WTC11 (cell line): Measurements from ENCODE around the gene FAM107B. TPM values are rescaled to one million over a fixed set of nuclear protein-coding genes. Genes with fewer than 3 reads are reported as not detected.

Source experiments
- ATAC-seq: fragments of 200-7000 bp; cut with Tn5 transposase; 2 replicates; pipeline ENCODE4 v1.10.0; 2021; ENCODE audit warnings: mild to moderate bottlenecking, moderate library complexity
- CTCF ChIA-PET: fragments of 300-600 bp; sonication (Branson Sonifier 250); formaldehyde crosslinking; loops from one replicate; lab custom pipeline; 2021; ENCODE audit warnings: antibody characterized with exemption; lab: Charles Lee
- POLR2A ChIA-PET: fragments of 350-600 bp; sonication (Branson Sonifier 250); formaldehyde crosslinking; loops from one replicate; lab custom pipeline; 2021; ENCODE audit warnings: antibody characterized with exemption; lab: Charles Lee
- DNase-seq: peaks from one replicate; pipeline ENCODE4 v3.0.0; 2021; ENCODE audit warnings: low spot score
- H3K27ac Mint-ChIP-seq: 2 replicates; pipeline ENCODE4 v1.8.0; 2021; ENCODE audit warnings: mixed read lengths
- H3K27me3 Mint-ChIP-seq: 2 replicates; pipeline ENCODE4 v1.8.0; 2021; ENCODE audit warnings: low read depth, mild to moderate bottlenecking, moderate library complexity, mixed read lengths
- H3K36me3 Mint-ChIP-seq: 2 replicates; pipeline ENCODE4 v1.8.0; 2021; ENCODE audit warnings: mixed read lengths
- H3K4me1 Mint-ChIP-seq: 2 replicates; pipeline ENCODE4 v1.8.0; 2022; ENCODE audit warnings: mixed read lengths
- H3K4me3 Mint-ChIP-seq: 2 replicates; pipeline ENCODE4 v1.8.0; 2021; ENCODE audit warnings: mild to moderate bottlenecking, moderate library complexity, mixed read lengths
- H3K9me3 Mint-ChIP-seq: 2 replicates; pipeline ENCODE4 v1.8.0; 2021; ENCODE audit warnings: mixed read lengths
- ETV6 ChIP-seq: sonication (generic); formaldehyde crosslinking; IDR thresholded peaks from 2 replicates; pipeline ENCODE4 v1.8.1; 2022; ENCODE audit warnings: mild to moderate bottlenecking, missing genetic modification reagents
- FOXJ3 ChIP-seq: sonication (generic); formaldehyde crosslinking; IDR thresholded peaks from 2 replicates; pipeline ENCODE4 v1.9.0; 2021; ENCODE audit warnings: missing genetic modification reagents, mild to moderate bottlenecking, borderline replicate concordance
- FOXK1 ChIP-seq: sonication (generic); formaldehyde crosslinking; IDR thresholded peaks from 2 replicates; pipeline ENCODE4 v1.8.0; 2022; ENCODE audit warnings: mild to moderate bottlenecking, moderate library complexity, missing genetic modification reagents
- GABPB1 ChIP-seq: sonication (generic); formaldehyde crosslinking; IDR thresholded peaks from 2 replicates; pipeline ENCODE4 v1.8.1; 2023; ENCODE audit warnings: mild to moderate bottlenecking, missing genetic modification reagents
- GRHL2 ChIP-seq: fragments of 250-450 bp; sonication (Bioruptor Pico); IDR thresholded peaks from 2 replicates; pipeline ENCODE4 v1.8.0; 2022; ENCODE audit warnings: mild to moderate bottlenecking, moderate library complexity; ENCODE audit not compliant: insufficient replicate concordance, severe bottlenecking
- JUN ChIP-seq: sonication (generic); formaldehyde crosslinking; IDR thresholded peaks from 2 replicates; pipeline ENCODE4 v1.8.0; 2023; ENCODE audit warnings: mild to moderate bottlenecking, missing genetic modification reagents
- KAT7 ChIP-seq: sonication (generic); formaldehyde crosslinking; IDR thresholded peaks from 2 replicates; pipeline ENCODE4 v1.8.1; 2023; ENCODE audit warnings: missing genetic modification reagents, mild to moderate bottlenecking, borderline replicate concordance
- MXD4 ChIP-seq: fragments of 250-450 bp; sonication (Bioruptor Pico); IDR thresholded peaks from 2 replicates; pipeline ENCODE4 v1.8.0; 2021; ENCODE audit warnings: mild to moderate bottlenecking, moderate library complexity, borderline replicate concordance
- PRRX2 ChIP-seq: fragments of 250-450 bp; sonication (Bioruptor Pico); IDR thresholded peaks from 2 replicates; pipeline ENCODE4 v1.8.0; 2021; ENCODE audit warnings: mild to moderate bottlenecking
- SMAD4 ChIP-seq: sonication (generic); formaldehyde crosslinking; IDR thresholded peaks from 2 replicates; pipeline ENCODE4 v1.8.0; 2022; ENCODE audit warnings: mild to moderate bottlenecking, missing genetic modification reagents
- SOX15 ChIP-seq: fragments of 250-450 bp; sonication (Bioruptor Pico); IDR thresholded peaks from 2 replicates; pipeline ENCODE4 v1.9.0; 2021; ENCODE audit warnings: mild to moderate bottlenecking
- TEAD1 ChIP-seq: sonication (generic); formaldehyde crosslinking; IDR thresholded peaks from 2 replicates; pipeline ENCODE4 v1.8.0; 2022; ENCODE audit warnings: mild to moderate bottlenecking, missing genetic modification reagents
- ZNF232 ChIP-seq: sonication (generic); formaldehyde crosslinking; IDR thresholded peaks from 2 replicates; pipeline ENCODE4 v1.8.0; 2022; ENCODE audit warnings: mild to moderate bottlenecking, missing genetic modification reagents
- ZNF263 ChIP-seq: sonication (generic); formaldehyde crosslinking; IDR thresholded peaks from 2 replicates; pipeline ENCODE4 v1.8.1; 2022; ENCODE audit warnings: low read depth, mild to moderate bottlenecking, moderate library complexity, missing genetic modification reagents
- ZNF317 ChIP-seq: sonication (generic); formaldehyde crosslinking; IDR thresholded peaks from 2 replicates; pipeline ENCODE4 v1.8.1; 2023; ENCODE audit warnings: low read depth, mild to moderate bottlenecking, moderate library complexity, missing genetic modification reagents, borderline replicate concordance
- ZNF416 ChIP-seq: fragments of 250-450 bp; sonication (Bioruptor Pico); IDR thresholded peaks from 2 replicates; pipeline ENCODE4 v1.9.0; 2021; ENCODE audit warnings: mild to moderate bottlenecking, inconsistent platforms
- total RNA-seq: library from RNA; stranded (reverse); gene quantifications from 3 replicates; pipeline ENCODE4 v1.2.3, GENCODE V29; 2021
- TF ChIP-seq, protein P1 (sequence below): sonication (generic); formaldehyde crosslinking; IDR thresholded peaks from 2 replicates; pipeline ENCODE4 v1.8.1; 2022; ENCODE audit warnings: missing genetic modification reagents, borderline replicate concordance
- TF ChIP-seq, protein P2 (sequence below): fragments of 250-450 bp; sonication (Bioruptor Pico); conservative IDR thresholded peaks from 2 replicates; pipeline ENCODE4 v1.9.0; 2021; ENCODE audit warnings: mild to moderate bottlenecking
- TF ChIP-seq, protein P3 (sequence below): sonication (generic); formaldehyde crosslinking; IDR thresholded peaks from 2 replicates; pipeline ENCODE4 v1.8.0; 2023; ENCODE audit warnings: missing genetic modification reagents, mild to moderate bottlenecking, borderline replicate concordance
- TF ChIP-seq, protein P4 (sequence below): sonication (generic); formaldehyde crosslinking; IDR thresholded peaks from 2 replicates; pipeline ENCODE4 v1.8.1; 2023; ENCODE audit warnings: mild to moderate bottlenecking, missing genetic modification reagents

FAM107B gene
- total RNA-seq, 1 experiment from 2014 or later = 22.4 TPM

DNA sequence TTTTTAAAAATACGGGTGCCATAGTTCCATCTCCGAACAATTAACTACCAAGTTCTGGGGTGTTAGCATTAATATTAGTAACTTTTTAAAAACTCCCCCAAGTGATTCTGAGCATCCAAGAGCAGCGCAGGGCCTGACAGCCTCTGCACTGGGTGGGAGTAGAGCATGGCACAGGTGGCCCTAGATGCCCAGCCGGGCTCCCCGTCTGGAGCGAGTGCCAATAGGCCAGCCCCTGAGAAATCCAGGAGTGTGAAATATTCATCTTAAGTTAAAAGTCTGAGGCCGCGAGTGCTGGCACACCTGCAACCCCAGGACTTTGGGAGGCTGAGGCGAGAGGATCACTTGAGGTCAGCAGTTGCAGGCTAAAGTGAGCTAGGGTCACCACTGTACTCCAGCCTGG lies 16.2 kb downstream of the FAM107B start:
- no peak for DNase-seq
- CTCF ChIA-PET = no interaction called here
- H3K27ac Mint-ChIP-seq = no peak overlapping the region
- no peaks in the 10 kb centered on the region for H3K4me1 Mint-ChIP-seq
- POLR2A ChIA-PET = no interaction called here
- TF ChIP-seq ZNF232 (CRISPR knock-in tag) = no peak
- TF ChIP-seq, protein P1, sequence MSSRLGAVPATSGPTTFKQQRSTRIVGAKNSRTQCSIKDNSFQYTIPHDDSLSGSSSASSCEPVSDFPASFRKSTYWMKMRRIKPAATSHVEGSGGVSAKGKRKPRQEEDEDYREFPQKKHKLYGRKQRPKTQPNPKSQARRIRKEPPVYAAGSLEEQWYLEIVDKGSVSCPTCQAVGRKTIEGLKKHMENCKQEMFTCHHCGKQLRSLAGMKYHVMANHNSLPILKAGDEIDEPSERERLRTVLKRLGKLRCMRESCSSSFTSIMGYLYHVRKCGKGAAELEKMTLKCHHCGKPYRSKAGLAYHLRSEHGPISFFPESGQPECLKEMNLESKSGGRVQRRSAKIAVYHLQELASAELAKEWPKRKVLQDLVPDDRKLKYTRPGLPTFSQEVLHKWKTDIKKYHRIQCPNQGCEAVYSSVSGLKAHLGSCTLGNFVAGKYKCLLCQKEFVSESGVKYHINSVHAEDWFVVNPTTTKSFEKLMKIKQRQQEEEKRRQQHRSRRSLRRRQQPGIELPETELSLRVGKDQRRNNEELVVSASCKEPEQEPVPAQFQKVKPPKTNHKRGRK (CRISPR knock-in tag) = no peak
- TF ChIP-seq JUN (CRISPR knock-in tag) = no peak
- no peak for TF ChIP-seq SMAD4 (CRISPR knock-in tag)
- TF ChIP-seq ZNF317 (CRISPR knock-in tag) = no peak
- TF ChIP-seq, protein P2, sequence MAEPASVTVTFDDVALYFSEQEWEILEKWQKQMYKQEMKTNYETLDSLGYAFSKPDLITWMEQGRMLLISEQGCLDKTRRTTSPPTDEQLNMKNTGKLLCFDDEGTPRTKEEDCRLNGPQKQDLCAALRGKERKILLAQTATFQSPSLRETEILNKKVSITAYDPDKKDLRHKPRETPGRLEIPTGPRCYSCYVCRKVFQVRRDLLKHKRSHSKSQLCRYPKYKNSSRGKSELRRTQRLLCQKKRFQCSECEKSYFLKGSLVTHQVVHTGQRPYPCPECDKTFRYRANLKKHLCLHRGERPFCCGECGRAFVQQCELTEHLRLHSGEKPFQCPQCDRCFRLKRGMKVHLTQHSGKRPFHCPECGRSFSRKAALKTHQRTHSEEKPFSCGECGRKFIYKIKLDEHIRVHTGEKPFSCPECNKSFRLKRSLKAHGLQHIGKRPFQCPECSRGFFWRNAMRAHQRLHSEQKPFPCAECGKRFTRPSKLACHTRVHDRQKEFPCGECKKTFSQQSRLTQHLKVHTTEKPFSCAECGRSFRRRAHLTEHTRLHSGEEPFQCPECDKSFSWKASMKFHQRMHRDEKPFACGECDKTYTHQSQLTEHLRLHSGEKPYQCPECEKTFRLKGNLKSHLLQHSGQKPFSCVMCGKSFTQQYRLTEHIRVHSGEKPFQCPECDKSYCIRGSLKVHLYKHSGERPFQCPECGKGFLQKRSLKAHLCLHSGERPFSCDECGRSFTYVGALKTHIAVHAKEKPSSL (CRISPR knock-in tag) = no peak
- TF ChIP-seq, protein P3, sequence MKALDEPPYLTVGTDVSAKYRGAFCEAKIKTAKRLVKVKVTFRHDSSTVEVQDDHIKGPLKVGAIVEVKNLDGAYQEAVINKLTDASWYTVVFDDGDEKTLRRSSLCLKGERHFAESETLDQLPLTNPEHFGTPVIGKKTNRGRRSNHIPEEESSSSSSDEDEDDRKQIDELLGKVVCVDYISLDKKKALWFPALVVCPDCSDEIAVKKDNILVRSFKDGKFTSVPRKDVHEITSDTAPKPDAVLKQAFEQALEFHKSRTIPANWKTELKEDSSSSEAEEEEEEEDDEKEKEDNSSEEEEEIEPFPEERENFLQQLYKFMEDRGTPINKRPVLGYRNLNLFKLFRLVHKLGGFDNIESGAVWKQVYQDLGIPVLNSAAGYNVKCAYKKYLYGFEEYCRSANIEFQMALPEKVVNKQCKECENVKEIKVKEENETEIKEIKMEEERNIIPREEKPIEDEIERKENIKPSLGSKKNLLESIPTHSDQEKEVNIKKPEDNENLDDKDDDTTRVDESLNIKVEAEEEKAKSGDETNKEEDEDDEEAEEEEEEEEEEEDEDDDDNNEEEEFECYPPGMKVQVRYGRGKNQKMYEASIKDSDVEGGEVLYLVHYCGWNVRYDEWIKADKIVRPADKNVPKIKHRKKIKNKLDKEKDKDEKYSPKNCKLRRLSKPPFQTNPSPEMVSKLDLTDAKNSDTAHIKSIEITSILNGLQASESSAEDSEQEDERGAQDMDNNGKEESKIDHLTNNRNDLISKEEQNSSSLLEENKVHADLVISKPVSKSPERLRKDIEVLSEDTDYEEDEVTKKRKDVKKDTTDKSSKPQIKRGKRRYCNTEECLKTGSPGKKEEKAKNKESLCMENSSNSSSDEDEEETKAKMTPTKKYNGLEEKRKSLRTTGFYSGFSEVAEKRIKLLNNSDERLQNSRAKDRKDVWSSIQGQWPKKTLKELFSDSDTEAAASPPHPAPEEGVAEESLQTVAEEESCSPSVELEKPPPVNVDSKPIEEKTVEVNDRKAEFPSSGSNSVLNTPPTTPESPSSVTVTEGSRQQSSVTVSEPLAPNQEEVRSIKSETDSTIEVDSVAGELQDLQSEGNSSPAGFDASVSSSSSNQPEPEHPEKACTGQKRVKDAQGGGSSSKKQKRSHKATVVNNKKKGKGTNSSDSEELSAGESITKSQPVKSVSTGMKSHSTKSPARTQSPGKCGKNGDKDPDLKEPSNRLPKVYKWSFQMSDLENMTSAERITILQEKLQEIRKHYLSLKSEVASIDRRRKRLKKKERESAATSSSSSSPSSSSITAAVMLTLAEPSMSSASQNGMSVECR (CRISPR knock-in tag) = no peak
- TF ChIP-seq, protein P4, sequence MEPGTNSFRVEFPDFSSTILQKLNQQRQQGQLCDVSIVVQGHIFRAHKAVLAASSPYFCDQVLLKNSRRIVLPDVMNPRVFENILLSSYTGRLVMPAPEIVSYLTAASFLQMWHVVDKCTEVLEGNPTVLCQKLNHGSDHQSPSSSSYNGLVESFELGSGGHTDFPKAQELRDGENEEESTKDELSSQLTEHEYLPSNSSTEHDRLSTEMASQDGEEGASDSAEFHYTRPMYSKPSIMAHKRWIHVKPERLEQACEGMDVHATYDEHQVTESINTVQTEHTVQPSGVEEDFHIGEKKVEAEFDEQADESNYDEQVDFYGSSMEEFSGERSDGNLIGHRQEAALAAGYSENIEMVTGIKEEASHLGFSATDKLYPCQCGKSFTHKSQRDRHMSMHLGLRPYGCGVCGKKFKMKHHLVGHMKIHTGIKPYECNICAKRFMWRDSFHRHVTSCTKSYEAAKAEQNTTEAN (CRISPR knock-in tag) = no peak
- TF ChIP-seq TEAD1 = no peak
- no peak for TF ChIP-seq KAT7
- TF ChIP-seq GRHL2 (CRISPR knock-in tag) = no peak
- TF ChIP-seq ZNF263 (CRISPR knock-in tag) = no peak
- TF ChIP-seq ZNF416 (CRISPR knock-in tag) = no peak
- no peak for TF ChIP-seq PRRX2
- no peak for TF ChIP-seq FOXK1 (CRISPR knock-in tag)
- TF ChIP-seq SOX15 = no peak
- TF ChIP-seq, all 79 proteins: peak for 0
- ATAC-seq = no peak
- H3K9me3 Mint-ChIP-seq = peaks cover 3% of the 10 kb centered on the region
- no peaks in the 10 kb centered on the region for H3K36me3 Mint-ChIP-seq
- H3K4me3 Mint-ChIP-seq = no peak overlapping the region
- H3K27me3 Mint-ChIP-seq = no peaks in the 10 kb centered on the region

DNA sequence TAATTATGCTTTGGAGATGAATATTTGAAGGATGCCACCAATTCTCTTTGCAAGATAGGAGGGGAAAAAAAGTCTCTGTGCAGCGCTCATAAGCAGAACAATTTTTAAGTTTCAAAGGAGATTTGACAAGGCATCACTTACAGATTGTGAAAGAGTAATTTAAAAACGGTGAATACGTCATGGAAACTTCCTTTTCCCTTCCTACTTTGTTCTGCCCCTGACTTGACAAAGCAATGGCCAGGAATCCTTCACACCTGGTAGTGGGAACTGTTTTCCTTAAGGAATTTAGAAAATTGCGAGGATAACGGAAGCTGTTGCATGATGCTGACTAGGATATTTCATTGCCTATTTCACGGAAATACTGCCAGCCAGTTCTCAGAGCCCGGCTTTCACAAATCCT lies 16.7 kb downstream of the FAM107B start:
- CTCF ChIA-PET = no interaction called here
- TF ChIP-seq ZNF317 (CRISPR knock-in tag) (no peak), FOXJ3 (no peak), ETV6 (CRISPR knock-in tag) (no peak), GABPB1 (CRISPR knock-in tag) (no peak), MXD4 (CRISPR knock-in tag) (no peak)
- TF ChIP-seq, protein P2 (CRISPR knock-in tag) = no peak
- TF ChIP-seq, protein P3 (CRISPR knock-in tag) = no peak

More for the DNA sequence above, 16.7 kb downstream of the FAM107B start:
- Mint-ChIP-seq H3K27me3 (no peaks in the 10 kb centered on the region), H3K4me1 (no peaks in the 10 kb centered on the region), H3K4me3 (no peak overlapping the region), H3K36me3 (no peaks in the 10 kb centered on the region), H3K27ac (no peak overlapping the region), H3K9me3 (peaks cover 3% of the 10 kb centered on the region)
- no peak for DNase-seq
- POLR2A ChIA-PET = no interaction called here
- ATAC-seq = no peak
